ENCODE data around the gene SIGLEC1.

The SIGLEC1 gene

GRCh38 chr20:3701061-3701998 is 11.1 kb downstream of the SIGLEC1 start:
- DNase-seq (ENCODE audit: low read depth): no peak

- no peak for DNase-seq (ENCODE audit: low read depth)
These were observed 13.4 kb downstream of the SIGLEC1 start for GRCh38 chr20:3699037-3699436.

GRCh38 chr20:3698591-3699001 is 13.8 kb downstream of the SIGLEC1 start:
- DNase-seq (ENCODE audit: low read depth): no peak

- DNase-seq (ENCODE audit: low read depth): no peak
These were observed 14.7 kb downstream of the SIGLEC1 start for GRCh38 chr20:3697588-3698305.

- DNase-seq (ENCODE audit: low read depth): no peak
These were observed 15.4 kb downstream of the SIGLEC1 start for GRCh38 chr20:3696745-3697587.

GRCh38 chr20:3696200-3696599 is 16.2 kb downstream of the SIGLEC1 start:
- DNase-seq (ENCODE audit: low read depth): no peak

- DNase-seq (ENCODE audit: low read depth): no peak
These were observed 17.5 kb downstream of the SIGLEC1 start for GRCh38 chr20:3694864-3695263.

- DNase-seq (ENCODE audit: low read depth): no peak
These were observed 19.0 kb downstream of the SIGLEC1 start for GRCh38 chr20:3693376-3693775.

GRCh38 chr20:3692706-3693294 is 19.6 kb downstream of the SIGLEC1 start:
- no peak for DNase-seq (ENCODE audit: low read depth)

GRCh38 chr20:3691897-3692296 is 20.5 kb downstream of the SIGLEC1 start:
- DNase-seq (ENCODE audit: low read depth): no peak

- DNase-seq (ENCODE audit: low read depth): no peak
These were observed 21.1 kb downstream of the SIGLEC1 start for GRCh38 chr20:3691306-3691705.

- DNase-seq (ENCODE audit: low read depth): no peak
These were observed 22.0 kb downstream of the SIGLEC1 start for GRCh38 chr20:3690413-3690812.

GRCh38 chr20:3689978-3690377 is 22.4 kb downstream of the SIGLEC1 start:
- no peak for DNase-seq (ENCODE audit: low read depth)

GRCh38 chr20:3687655-3688054 is 24.7 kb downstream of the SIGLEC1 start:
- peak; percentile 64 for DNase-seq (ENCODE audit: low read depth)

- DNase-seq (ENCODE audit: low read depth): peak; percentile 88
These were observed 25.5 kb downstream of the SIGLEC1 start for GRCh38 chr20:3686867-3687321.

- DNase-seq (ENCODE audit: low read depth): no peak
These were observed 26.0 kb downstream of the SIGLEC1 start for GRCh38 chr20:3686421-3686820.

GRCh38 chr20:3685341-3685740 is 27.1 kb downstream of the SIGLEC1 start:
- no peak for DNase-seq (ENCODE audit: low read depth)

GRCh38 chr20:3681931-3682781 is 30.2 kb downstream of the SIGLEC1 start, which contains the start of gene ADAM33:
Gene ADAM33, minus strand, starts transcription at chr20:3682010. Its CDS starts 6 bp downstream, at chr20:3682004.
- peak; percentile 29 for DNase-seq (ENCODE audit: low read depth)

- DNase-seq (ENCODE audit: low read depth): no peak
These were observed 31.0 kb downstream of the SIGLEC1 start for GRCh38 chr20:3681352-3681930.

GRCh38 chr20:3680701-3681351 is 31.6 kb downstream of the SIGLEC1 start:
- no peak for DNase-seq (ENCODE audit: low read depth)

Data from amniotic epithelial cell (primary cell).